Hepatocyte (in vitro differentiated cells): ENCODE data around the gene EPB41L1. TPM values are rescaled to one million over a fixed set of nuclear protein-coding genes. Genes with fewer than 3 reads are reported as not detected.
"Not testable (repeated sequence)": the region's sequence is repeated elsewhere in the genome, so short reads cannot be mapped to it uniquely, and the experiment has no call there.

Experiments used
- DNase-seq: peaks from one replicate; pipeline ENCODE4 v3.0.0-alpha.2; 2016; ENCODE audit warnings: low spot score
- H2AFZ ChIP-seq: fragments of 200-600 bp; sonication (generic); 2 replicates; pipeline ENCODE4 v1.6.0; 2016; ENCODE audit warnings: antibody characterized with exemption, mild to moderate bottlenecking
- H3K27ac ChIP-seq: fragments of 200-600 bp; sonication (generic); 2 replicates; pipeline ENCODE4 v1.5.1; 2016; ENCODE audit warnings: mild to moderate bottlenecking
- H3K27me3 ChIP-seq: fragments of 200-600 bp; sonication (generic); 2 replicates; pipeline ENCODE4 v1.6.1; 2016
- H3K36me3 ChIP-seq: fragments of 200-600 bp; sonication (generic); replicated peaks from 2 replicates; pipeline ENCODE4 v1.5.1; 2016; ENCODE audit warnings: low read depth; ENCODE audit not compliant: insufficient read depth
- H3K4me1 ChIP-seq: fragments of 200-600 bp; sonication (generic); 2 replicates; pipeline ENCODE4 v1.5.1; 2016; ENCODE audit warnings: mild to moderate bottlenecking, moderate library complexity; ENCODE audit not compliant: insufficient read depth
- H3K4me2 ChIP-seq: fragments of 200-600 bp; sonication (generic); 2 replicates; pipeline ENCODE4 v1.6.0; 2016
- H3K4me3 ChIP-seq: fragments of 200-600 bp; sonication (generic); 2 replicates; pipeline ENCODE4 v1.5.1; 2016; ENCODE audit warnings: mild to moderate bottlenecking
- H3K79me2 ChIP-seq: fragments of 200-600 bp; sonication (generic); 2 replicates; pipeline ENCODE4 v1.6.0; 2017; ENCODE audit warnings: mild to moderate bottlenecking
- H3K9me2 ChIP-seq: fragments of 200-600 bp; sonication (generic); replicated peaks from 2 replicates; pipeline ENCODE4 v1.6.0; 2017; ENCODE audit warnings: mild to moderate bottlenecking; ENCODE audit not compliant: insufficient read depth
- H3K9me3 ChIP-seq: fragments of 200-600 bp; sonication (generic); 2 replicates; pipeline ENCODE4 v1.5.1; 2016; ENCODE audit warnings: low read depth, mild to moderate bottlenecking
- H4K20me1 ChIP-seq: fragments of 200-600 bp; sonication (generic); 2 replicates; pipeline ENCODE4 v1.6.0; 2016; ENCODE audit warnings: mild to moderate bottlenecking; ENCODE audit not compliant: insufficient read depth, poor library complexity, severe bottlenecking
- CTCF ChIP-seq: fragments of 200-600 bp; sonication (generic); IDR thresholded peaks from 2 replicates; pipeline ENCODE4 v1.5.1; 2016; ENCODE audit warnings: antibody characterized with exemption, mild to moderate bottlenecking; ENCODE audit not compliant: poor library complexity
- EZH2 ChIP-seq: fragments of 200-600 bp; sonication (generic); IDR thresholded peaks from 2 replicates; pipeline ENCODE4 v1.6.1; 2016; ENCODE audit warnings: antibody characterized with exemption, mild to moderate bottlenecking, borderline replicate concordance
- EZH2phosphoT487 ChIP-seq: fragments of 200-600 bp; sonication (generic); IDR thresholded peaks from one replicate; pipeline ENCODE4 v1.6.1; 2018; ENCODE audit warnings: antibody characterized with exemption, mild to moderate bottlenecking, low read depth, moderate library complexity; ENCODE audit not compliant: unreplicated experiment, severe bottlenecking
- WGBS: methylation state at CpG from one replicate; pipeline ENCODE4 v1.1.6; 2016; ENCODE audit warnings: low lambda C conversion rate; ENCODE audit errors: missing lambda C conversion rate; 5-methylcytosine and 5-hydroxymethylcytosine counted together
- polyA plus RNA-seq: library from polyadenylated mRNA; unstranded; fragments of >200 nt; fragmentation: Nextera tagmentation; extraction: Ambion mirVana; gene quantifications from 2 replicates; pipeline ENCODE4 v1.2.1, GENCODE V29; 2016
- total RNA-seq: library from RNA; depleted of rRNA; stranded (reverse); fragments of >200 nt; gene quantifications from 2 replicates; pipeline ENCODE4 v1.2.3, GENCODE V29; 2014

EPB41L1 gene
- total and polyA plus RNA-seq, 2 experiments from 2014 or later = 25.2 to 36.4 TPM

- H3K27me3 ChIP-seq = no peaks in the 10 kb centered on the region
- DNase-seq = no peak
- no peak overlapping the region for H2AFZ ChIP-seq
- H3K4me2 ChIP-seq = no peak overlapping the region
- TF ChIP-seq EZH2 = no peak
- TF ChIP-seq EZH2phosphoT487 = no peak
- TF ChIP-seq CTCF = no peak
- H3K27ac ChIP-seq = no peak overlapping the region
- no peak overlapping the region for H3K4me3 ChIP-seq
- no peaks in the 10 kb centered on the region for H3K9me3 ChIP-seq
- peaks cover 2% of the 10 kb centered on the region for H3K79me2 ChIP-seq
- no peaks in the 10 kb centered on the region for H3K9me2 ChIP-seq
- H3K4me1 ChIP-seq = peaks cover 3% of the 10 kb centered on the region
- no peaks in the 10 kb centered on the region for H4K20me1 ChIP-seq
- 93% methylated on average over 3 of the region's 3 CpGs for WGBS
- H3K36me3 ChIP-seq = no peaks in the 10 kb centered on the region
These were observed 18.7 kb upstream of the EPB41L1 start for GRCh38 chr20:36135821-36136220.

GRCh38 chr20:36137313-36137712 lies 17.2 kb upstream of the EPB41L1 start:
- not testable (repeated sequence) for H3K4me3 ChIP-seq, H3K27me3 ChIP-seq, H3K9me2 ChIP-seq, DNase-seq, H3K9me3 ChIP-seq, H3K4me2 ChIP-seq, H3K36me3 ChIP-seq, H4K20me1 ChIP-seq, H3K27ac ChIP-seq, H3K79me2 ChIP-seq, H3K4me1 ChIP-seq, H2AFZ ChIP-seq
- 91% methylated on average over 11 of the region's 11 CpGs for WGBS

GRCh38 chr20:36141310-36141709 lies 13.2 kb upstream of the EPB41L1 start:
- Histone ChIP-seq H3K36me3 (no peaks in the 10 kb centered on the region), H2AFZ (no peak overlapping the region), H3K27me3 (no peaks in the 10 kb centered on the region), H3K9me3 (no peaks in the 10 kb centered on the region), H3K79me2 (peaks cover 2% of the 10 kb centered on the region), H3K4me2 (no peak overlapping the region), H4K20me1 (no peaks in the 10 kb centered on the region), H3K27ac (no peak overlapping the region), H3K4me3 (no peak overlapping the region), H3K4me1 (peaks cover 5% of the 10 kb centered on the region), H3K9me2 (no peaks in the 10 kb centered on the region)
- WGBS = 95% methylated on average over 2 of the region's 2 CpGs
- TF ChIP-seq CTCF (no peak), EZH2 (no peak), EZH2phosphoT487 (no peak)
- DNase-seq = no peak

- no peaks in the 10 kb centered on the region for H3K36me3 ChIP-seq
- no peak overlapping the region for H2AFZ ChIP-seq
- no peak for DNase-seq
- H3K27me3 ChIP-seq = no peaks in the 10 kb centered on the region
- H3K4me2 ChIP-seq = no peak overlapping the region
- H3K9me2 ChIP-seq = no peaks in the 10 kb centered on the region
- no peaks in the 10 kb centered on the region for H3K9me3 ChIP-seq
- 54% methylated on average over 1 of the region's 1 CpG for WGBS
- peaks cover 2% of the 10 kb centered on the region for H3K79me2 ChIP-seq
- TF ChIP-seq EZH2 (no peak), EZH2phosphoT487 (no peak), CTCF (no peak)
- H3K4me1 ChIP-seq = peaks cover 12% of the 10 kb centered on the region
- H4K20me1 ChIP-seq = no peaks in the 10 kb centered on the region
- no peak overlapping the region for H3K4me3 ChIP-seq
- no peak overlapping the region for H3K27ac ChIP-seq
These were observed 10.2 kb upstream of the EPB41L1 start for GRCh38 chr20:36144336-36144735.
